Osteocyte (in vitro differentiated cells): ENCODE measurements around the gene ZBTB9. TPM values are rescaled to one million over a fixed set of nuclear protein-coding genes. Genes with fewer than 3 reads are reported as not detected.

Experiments used
- DNase-seq: peaks from one replicate; pipeline ENCODE4 v3.0.0; 2021; ENCODE audit warnings: mixed read lengths; ENCODE audit not compliant: unreplicated experiment; ENCODE audit errors: extremely low spot score
- H3K27ac Mint-ChIP-seq: one replicate; pipeline ENCODE4 v1.8.0; 2021; ENCODE audit warnings: mild to moderate bottlenecking, mixed read lengths; ENCODE audit not compliant: unreplicated experiment
- H3K27me3 Mint-ChIP-seq: one replicate; pipeline ENCODE4 v1.8.0; 2021; ENCODE audit warnings: mixed read lengths; ENCODE audit not compliant: unreplicated experiment
- H3K36me3 Mint-ChIP-seq: one replicate; pipeline ENCODE4 v1.8.0; 2021; ENCODE audit warnings: mixed read lengths; ENCODE audit not compliant: unreplicated experiment
- H3K4me1 Mint-ChIP-seq: one replicate; pipeline ENCODE4 v1.8.0; 2021; ENCODE audit warnings: mixed read lengths; ENCODE audit not compliant: unreplicated experiment
- H3K4me3 Mint-ChIP-seq: one replicate; pipeline ENCODE4 v1.8.0; 2021; ENCODE audit warnings: mild to moderate bottlenecking, moderate library complexity, mixed read lengths; ENCODE audit not compliant: unreplicated experiment
- H3K9me3 Mint-ChIP-seq: one replicate; pipeline ENCODE4 v1.8.0; 2021; ENCODE audit warnings: mixed read lengths; ENCODE audit not compliant: unreplicated experiment
- CTCF ChIP-seq: fragments of 200-600 bp; sonication (generic); IDR thresholded peaks from 2 replicates; pipeline ENCODE4 v1.5.0; 2021; ENCODE audit warnings: antibody characterized with exemption, mild to moderate bottlenecking, moderate library complexity
- total RNA-seq: library from RNA; stranded (reverse); gene quantifications from 2 replicates; pipeline ENCODE4 v1.2.1, GENCODE V29; 2021

The ZBTB9 gene
- total RNA-seq, 1 donor from 2014 or later, result 7.0 TPM

GRCh38 chr6:33412140-33413009 lies 42.0 kb upstream of the ZBTB9 start:
- peaks cover 21% of the 10 kb centered on the region for H3K36me3 Mint-ChIP-seq
- no peak for TF ChIP-seq CTCF
- H3K4me3 Mint-ChIP-seq, result peak overlapping the region; percentile 74
- H3K27ac Mint-ChIP-seq, result peak overlapping the region; percentile 50
- no peak for DNase-seq
- no peaks in the 10 kb centered on the region for H3K9me3 Mint-ChIP-seq
- peaks cover 45% of the 10 kb centered on the region for H3K4me1 Mint-ChIP-seq
- no peaks in the 10 kb centered on the region for H3K27me3 Mint-ChIP-seq

GRCh38 chr6:33413241-33414120 lies 40.9 kb upstream of the ZBTB9 start:
- no peak overlapping the region for H3K4me3 Mint-ChIP-seq
- DNase-seq, result no peak

GRCh38 chr6:33414592-33415271 lies 39.6 kb upstream of the ZBTB9 start:
- no peak for DNase-seq
- H3K27ac Mint-ChIP-seq, result peak overlapping the region; percentile 45

More at GRCh38 chr6:33413241-33414120, 40.9 kb upstream of the ZBTB9 start:
- peaks cover 49% of the 10 kb centered on the region for H3K4me1 Mint-ChIP-seq
- no peak for TF ChIP-seq CTCF
- no peaks in the 10 kb centered on the region for H3K9me3 Mint-ChIP-seq
- H3K36me3 Mint-ChIP-seq, result peaks cover 21% of the 10 kb centered on the region
- H3K27me3 Mint-ChIP-seq, result no peaks in the 10 kb centered on the region
- H3K27ac Mint-ChIP-seq, result peak overlapping the region; percentile 45

GRCh38 chr6:33415831-33416230 lies 38.5 kb upstream of the ZBTB9 start:
- Mint-ChIP-seq H3K27ac (no peak overlapping the region), H3K27me3 (no peaks in the 10 kb centered on the region), H3K4me3 (peak overlapping the region; percentile 6), H3K4me1 (peaks cover 62% of the 10 kb centered on the region), H3K9me3 (no peaks in the 10 kb centered on the region), H3K36me3 (peaks cover 21% of the 10 kb centered on the region)
- DNase-seq, result no peak
- TF ChIP-seq CTCF, result no peak

More at GRCh38 chr6:33414592-33415271, 39.6 kb upstream of the ZBTB9 start:
- H3K4me3 Mint-ChIP-seq, result peak overlapping the region; percentile 30
- no peaks in the 10 kb centered on the region for H3K27me3 Mint-ChIP-seq
- H3K36me3 Mint-ChIP-seq, result peaks cover 21% of the 10 kb centered on the region
- H3K4me1 Mint-ChIP-seq, result peaks cover 60% of the 10 kb centered on the region
- H3K9me3 Mint-ChIP-seq, result no peaks in the 10 kb centered on the region
- TF ChIP-seq CTCF, result peak; percentile 43
